Activated naive CD8-positive, alpha-beta T cell treated with anti-CD3 and anti-CD28 coated beads, Interleukin-2, amount 50 U/mL, for 24 hours (primary cell): ENCODE results near the gene ATOH7.
"Not testable (repeated sequence)": the region's sequence is repeated elsewhere in the genome, so short reads cannot be mapped to it uniquely, and the experiment has no call there.

Source experiments
- ATAC-seq: fragments of 150-1000 bp; cut with Tn5 transposase; one replicate; pipeline ENCODE4 v1.10.0; 2021
- DNase-seq: peaks from one replicate; pipeline ENCODE4 v3.0.0; 2021
- H3K27ac Mint-ChIP-seq: one replicate; pipeline ENCODE4 v1.8.0; 2021; ENCODE audit warnings: mild to moderate bottlenecking, mixed read lengths
- H3K27me3 Mint-ChIP-seq: one replicate; pipeline ENCODE4 v1.8.0; 2021; ENCODE audit warnings: mixed read lengths
- H3K36me3 Mint-ChIP-seq: one replicate; pipeline ENCODE4 v1.8.0; 2021; ENCODE audit warnings: low read depth, mixed read lengths
- H3K4me1 Mint-ChIP-seq: one replicate; pipeline ENCODE4 v1.8.0; 2021; ENCODE audit warnings: mixed read lengths
- H3K4me3 Mint-ChIP-seq: one replicate; pipeline ENCODE4 v1.8.0; 2021; ENCODE audit warnings: mild to moderate bottlenecking, moderate library complexity, mixed read lengths
- H3K9me3 Mint-ChIP-seq: one replicate; pipeline ENCODE4 v1.8.0; 2021; ENCODE audit warnings: mixed read lengths

The ATOH7 gene

GRCh38 chr10:68222391-68222790, 9.5 kb downstream of the ATOH7 start:
- Mint-ChIP-seq H3K9me3 (no peaks in the 10 kb centered on the region), H3K36me3 (no peaks in the 10 kb centered on the region), H3K27ac (no peak overlapping the region), H3K4me1 (no peaks in the 10 kb centered on the region), H3K4me3 (no peak overlapping the region), H3K27me3 (peaks cover 2% of the 10 kb centered on the region)
- ATAC-seq (no peak), DNase-seq (no peak)

- DNase-seq (no peak), ATAC-seq (no peak)
- Mint-ChIP-seq H3K27ac (no peak overlapping the region), H3K4me3 (no peak overlapping the region), H3K36me3 (no peaks in the 10 kb centered on the region), H3K9me3 (no peaks in the 10 kb centered on the region), H3K27me3 (peaks cover 2% of the 10 kb centered on the region), H3K4me1 (no peaks in the 10 kb centered on the region)
Measured at GRCh38 chr10:68221196-68221595, 10.7 kb downstream of the ATOH7 start.

- Mint-ChIP-seq H3K4me3 (no peak overlapping the region), H3K27ac (no peak overlapping the region), H3K27me3 (peaks cover 2% of the 10 kb centered on the region), H3K9me3 (no peaks in the 10 kb centered on the region), H3K36me3 (no peaks in the 10 kb centered on the region), H3K4me1 (no peaks in the 10 kb centered on the region)
- DNase-seq, result no peak
- no peak for ATAC-seq
Measured at GRCh38 chr10:68218786-68219185, 13.1 kb downstream of the ATOH7 start.

- Mint-ChIP-seq H3K27me3 (no peaks in the 10 kb centered on the region), H3K4me1 (no peaks in the 10 kb centered on the region), H3K36me3 (no peaks in the 10 kb centered on the region), H3K9me3 (no peaks in the 10 kb centered on the region), H3K4me3 (no peak overlapping the region), H3K27ac (no peak overlapping the region)
- DNase-seq, result no peak
- no peak for ATAC-seq
Measured at GRCh38 chr10:68212721-68213352, 19.1 kb downstream of the ATOH7 start.

- ATAC-seq (no peak), DNase-seq (no peak)
- Mint-ChIP-seq H3K27me3 (no peaks in the 10 kb centered on the region), H3K36me3 (no peaks in the 10 kb centered on the region), H3K4me3 (no peak overlapping the region), H3K9me3 (no peaks in the 10 kb centered on the region), H3K4me1 (no peaks in the 10 kb centered on the region), H3K27ac (no peak overlapping the region)
Measured at GRCh38 chr10:68211669-68212068, 20.2 kb downstream of the ATOH7 start.

GRCh38 chr10:68208424-68209042, 23.4 kb downstream of the ATOH7 start:
- DNase-seq (peak; percentile 20), ATAC-seq (no peak)
- Mint-ChIP-seq H3K4me3 (no peak overlapping the region), H3K27me3 (peaks cover 4% of the 10 kb centered on the region), H3K27ac (no peak overlapping the region), H3K4me1 (no peaks in the 10 kb centered on the region), H3K9me3 (no peaks in the 10 kb centered on the region), H3K36me3 (no peaks in the 10 kb centered on the region)

GRCh38 chr10:68202960-68203353, 29.0 kb downstream of the ATOH7 start:
- ATAC-seq, result peak; percentile 40
- H3K27me3 Mint-ChIP-seq, result peaks cover 24% of the 10 kb centered on the region

GRCh38 chr10:68196701-68197100, 35.2 kb downstream of the ATOH7 start:
- Mint-ChIP-seq H3K4me3 (no peak overlapping the region), H3K27ac (no peak overlapping the region)

More at GRCh38 chr10:68202960-68203353, 29.0 kb downstream of the ATOH7 start:
- H3K27ac Mint-ChIP-seq, result no peak overlapping the region
- no peaks in the 10 kb centered on the region for H3K4me1 Mint-ChIP-seq
- H3K9me3 Mint-ChIP-seq, result no peaks in the 10 kb centered on the region
- no peak overlapping the region for H3K4me3 Mint-ChIP-seq
- peak; percentile 12 for DNase-seq
- no peaks in the 10 kb centered on the region for H3K36me3 Mint-ChIP-seq

GRCh38 chr10:68195776-68196175, 36.1 kb downstream of the ATOH7 start:
- ATAC-seq, H3K4me1 Mint-ChIP-seq, H3K27ac Mint-ChIP-seq, H3K9me3 Mint-ChIP-seq, DNase-seq, H3K4me3 Mint-ChIP-seq, H3K36me3 Mint-ChIP-seq: not testable (repeated sequence)
- peaks cover 18% of the 10 kb centered on the region for H3K27me3 Mint-ChIP-seq

More at GRCh38 chr10:68196701-68197100, 35.2 kb downstream of the ATOH7 start:
- no peak for ATAC-seq
- no peak for DNase-seq
- no peaks in the 10 kb centered on the region for H3K36me3 Mint-ChIP-seq
- no peaks in the 10 kb centered on the region for H3K4me1 Mint-ChIP-seq
- no peaks in the 10 kb centered on the region for H3K9me3 Mint-ChIP-seq
- H3K27me3 Mint-ChIP-seq, result peaks cover 21% of the 10 kb centered on the region

- H3K27ac Mint-ChIP-seq, result no peak overlapping the region
- H3K27me3 Mint-ChIP-seq, result peaks cover 11% of the 10 kb centered on the region
- no peak for ATAC-seq
Measured at GRCh38 chr10:68194290-68194689, 37.6 kb downstream of the ATOH7 start.

GRCh38 chr10:68192113-68192512, 39.8 kb downstream of the ATOH7 start:
- DNase-seq (no peak), ATAC-seq (no peak)
- Mint-ChIP-seq H3K27ac (no peak overlapping the region), H3K4me1 (no peaks in the 10 kb centered on the region), H3K36me3 (no peaks in the 10 kb centered on the region), H3K9me3 (no peaks in the 10 kb centered on the region), H3K27me3 (peaks cover 3% of the 10 kb centered on the region), H3K4me3 (no peak overlapping the region)

More at GRCh38 chr10:68194290-68194689, 37.6 kb downstream of the ATOH7 start:
- Mint-ChIP-seq H3K9me3 (no peaks in the 10 kb centered on the region), H3K4me1 (no peaks in the 10 kb centered on the region), H3K36me3 (no peaks in the 10 kb centered on the region), H3K4me3 (no peak overlapping the region)
- no peak for DNase-seq

- ATAC-seq (no peak), DNase-seq (no peak)
- H3K27ac Mint-ChIP-seq, result no peak overlapping the region
- no peaks in the 10 kb centered on the region for H3K9me3 Mint-ChIP-seq
- no peaks in the 10 kb centered on the region for H3K4me1 Mint-ChIP-seq
- H3K27me3 Mint-ChIP-seq, result peaks cover 17% of the 10 kb centered on the region
- H3K36me3 Mint-ChIP-seq, result no peaks in the 10 kb centered on the region
- H3K4me3 Mint-ChIP-seq, result no peak overlapping the region
Measured at GRCh38 chr10:68188835-68189234, 43.1 kb downstream of the ATOH7 start.

- H3K4me3 Mint-ChIP-seq, result no peak overlapping the region
- H3K27me3 Mint-ChIP-seq, result peaks cover 17% of the 10 kb centered on the region
- H3K36me3 Mint-ChIP-seq, result no peaks in the 10 kb centered on the region
- H3K4me1 Mint-ChIP-seq, result no peaks in the 10 kb centered on the region
- ATAC-seq (no peak), DNase-seq (no peak)
- no peaks in the 10 kb centered on the region for H3K9me3 Mint-ChIP-seq
- no peak overlapping the region for H3K27ac Mint-ChIP-seq
Measured at GRCh38 chr10:68185085-68185484, 46.8 kb downstream of the ATOH7 start.

GRCh38 chr10:68184546-68184945, 47.4 kb downstream of the ATOH7 start:
- Mint-ChIP-seq H3K4me3 (no peak overlapping the region), H3K27ac (no peak overlapping the region), H3K36me3 (no peaks in the 10 kb centered on the region), H3K27me3 (peaks cover 17% of the 10 kb centered on the region), H3K9me3 (no peaks in the 10 kb centered on the region), H3K4me1 (no peaks in the 10 kb centered on the region)
- DNase-seq (no peak), ATAC-seq (no peak)
